ENCODE data around the gene CD99.

- TF ChIP-seq, protein P1, sequence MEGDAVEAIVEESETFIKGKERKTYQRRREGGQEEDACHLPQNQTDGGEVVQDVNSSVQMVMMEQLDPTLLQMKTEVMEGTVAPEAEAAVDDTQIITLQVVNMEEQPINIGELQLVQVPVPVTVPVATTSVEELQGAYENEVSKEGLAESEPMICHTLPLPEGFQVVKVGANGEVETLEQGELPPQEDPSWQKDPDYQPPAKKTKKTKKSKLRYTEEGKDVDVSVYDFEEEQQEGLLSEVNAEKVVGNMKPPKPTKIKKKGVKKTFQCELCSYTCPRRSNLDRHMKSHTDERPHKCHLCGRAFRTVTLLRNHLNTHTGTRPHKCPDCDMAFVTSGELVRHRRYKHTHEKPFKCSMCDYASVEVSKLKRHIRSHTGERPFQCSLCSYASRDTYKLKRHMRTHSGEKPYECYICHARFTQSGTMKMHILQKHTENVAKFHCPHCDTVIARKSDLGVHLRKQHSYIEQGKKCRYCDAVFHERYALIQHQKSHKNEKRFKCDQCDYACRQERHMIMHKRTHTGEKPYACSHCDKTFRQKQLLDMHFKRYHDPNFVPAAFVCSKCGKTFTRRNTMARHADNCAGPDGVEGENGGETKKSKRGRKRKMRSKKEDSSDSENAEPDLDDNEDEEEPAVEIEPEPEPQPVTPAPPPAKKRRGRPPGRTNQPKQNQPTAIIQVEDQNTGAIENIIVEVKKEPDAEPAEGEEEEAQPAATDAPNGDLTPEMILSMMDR (conservative IDR thresholded peaks at IDR 0.05 in 1 of 2, IDR thresholded peaks at IDR 0.05 in 1 of 2; ENCODE audit: low read depth in 1 of 2, low read length in 2 of 2), result no peak
- no peak for TF ChIP-seq EZH2 (IDR thresholded peaks at IDR 0.05; ENCODE audit: low read length, missing control alignments)
These were observed 91.7 kb downstream of the CD99 start for GRCh38 chrX:2782778-2783177.

All from fibroblast of lung (primary cell).